Tracheal epithelial cell (primary cell): ENCODE results near the gene ART3. TPM values are rescaled to one million over a fixed set of nuclear protein-coding genes. Genes with fewer than 3 reads are reported as not detected.

Experiments used
- total RNA-seq: library from RNA; depleted of rRNA; stranded (reverse); fragments of >200 nt; gene quantifications from 2 replicates; pipeline ENCODE4 v1.2.1, GENCODE V29; 2014

Gene ART3, protein sequence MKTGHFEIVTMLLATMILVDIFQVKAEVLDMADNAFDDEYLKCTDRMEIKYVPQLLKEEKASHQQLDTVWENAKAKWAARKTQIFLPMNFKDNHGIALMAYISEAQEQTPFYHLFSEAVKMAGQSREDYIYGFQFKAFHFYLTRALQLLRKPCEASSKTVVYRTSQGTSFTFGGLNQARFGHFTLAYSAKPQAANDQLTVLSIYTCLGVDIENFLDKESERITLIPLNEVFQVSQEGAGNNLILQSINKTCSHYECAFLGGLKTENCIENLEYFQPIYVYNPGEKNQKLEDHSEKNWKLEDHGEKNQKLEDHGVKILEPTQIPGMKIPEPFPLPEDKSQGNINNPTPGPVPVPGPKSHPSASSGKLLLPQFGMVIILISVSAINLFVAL
- total RNA-seq = not detected in 2 replicates

DNA sequence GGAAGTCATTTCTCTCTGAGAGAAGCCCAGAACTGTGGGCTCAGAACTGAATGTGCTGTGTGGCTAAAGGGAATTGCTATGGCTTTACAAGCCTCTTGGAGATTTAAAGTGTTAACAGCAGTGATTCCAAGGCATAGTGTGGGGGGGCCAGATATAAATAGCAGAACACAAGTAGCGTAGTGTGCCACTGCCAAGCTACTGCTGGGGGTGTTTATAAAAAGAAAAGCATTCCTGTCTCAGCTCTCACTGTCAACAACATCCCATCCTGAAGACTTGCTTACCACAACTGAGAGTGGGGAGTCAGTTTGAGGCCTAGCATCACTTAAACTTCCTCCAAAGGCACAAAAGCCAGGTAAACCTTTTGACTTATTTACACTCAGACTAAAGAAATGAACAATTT is at the start of gene ART3:
Gene ART3, plus strand, starts transcription at position 242 of the 400 bp plus-strand sequence. CDS start 1,181 bp downstream, outside the sequence.

DNA sequence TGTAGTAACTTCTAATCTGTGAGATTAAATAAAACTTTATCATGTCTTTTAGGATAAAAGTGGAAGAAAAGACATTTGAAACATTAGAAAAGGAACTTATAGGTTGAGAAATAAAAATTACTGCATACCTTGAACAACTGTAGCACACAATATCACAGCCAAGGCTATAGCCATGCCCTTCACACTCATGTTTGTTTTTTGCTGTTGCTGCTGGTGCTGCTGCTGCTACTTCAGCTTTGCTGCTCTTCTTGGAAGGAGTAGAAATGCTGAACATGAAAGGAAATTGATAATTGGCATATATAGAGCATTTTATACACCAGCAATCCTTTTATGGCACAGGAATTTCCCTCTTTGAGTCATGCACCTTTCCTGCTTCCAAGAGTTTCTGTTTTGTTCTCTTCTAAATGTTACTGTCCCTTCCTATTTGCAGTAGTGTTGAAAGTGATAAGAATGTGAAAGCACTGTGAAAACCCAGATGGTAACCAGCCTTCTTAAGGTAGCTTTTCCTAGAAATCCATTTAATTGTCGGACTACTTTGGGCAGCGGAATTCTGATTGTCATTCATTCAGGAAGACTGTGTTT is 38.6 kb upstream of the ART3 start, which contains the start of gene CXCL11:
Gene CXCL11, minus strand, starts transcription at position 272 of the 582 bp plus-strand sequence. Its CDS starts 83 bp downstream, at position 189.

DNA sequence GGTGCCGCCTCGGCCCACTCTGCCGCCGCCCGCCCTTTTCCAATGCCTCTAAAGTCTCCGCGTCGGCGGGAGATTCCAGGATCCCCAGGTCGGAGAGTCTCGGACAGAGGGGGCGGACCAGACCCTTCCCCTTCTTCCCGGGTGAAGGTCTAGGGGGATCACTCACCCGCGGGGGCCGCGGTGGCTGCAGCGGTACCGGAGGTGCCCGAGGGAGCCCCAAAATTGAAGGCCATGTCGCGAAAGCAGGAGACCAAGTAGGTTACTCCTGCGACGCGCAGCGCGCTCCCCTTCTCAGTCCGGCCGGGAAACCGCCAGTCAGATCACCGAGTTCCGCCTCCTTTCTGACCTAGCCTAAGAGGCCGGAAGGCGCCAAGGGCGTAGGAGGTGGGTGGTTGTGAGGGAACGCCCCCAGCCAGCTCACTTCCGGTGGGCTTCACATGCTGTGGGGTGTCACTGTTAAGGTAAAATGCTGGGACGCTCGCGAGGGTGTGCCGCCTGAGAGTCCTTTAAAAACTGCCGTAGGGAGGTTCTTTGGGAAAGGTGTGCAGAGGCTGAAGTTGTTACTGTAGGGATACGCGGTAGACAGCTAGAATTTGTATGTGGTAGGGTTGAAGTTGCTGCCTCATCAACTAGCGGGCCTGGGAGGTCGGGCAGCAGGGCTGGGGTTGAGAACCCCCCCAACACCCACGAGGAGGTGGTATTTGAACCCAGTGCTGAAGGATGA is 73.8 kb downstream of the ART3 start, which contains the start of gene NUP54:
Gene NUP54, minus strand, starts transcription at position 256 of the 724 bp plus-strand sequence. Its CDS starts 23 bp downstream, at position 233.

Other genes starting within 250 kb of the ART3 start
- gene PPEF2, start 172.3 kb upstream of the ART3 start, total RNA-seq = 0.24 TPM in 1 of 2 replicates, not detected in the other
- 39.8 and 72.7 TPM in 2 replicates for gene NAAA, start 133.7 kb upstream of the ART3 start, total RNA-seq
- gene SDAD1, start 83.8 kb upstream of the ART3 start, total RNA-seq = 32.5 and 49.7 TPM in 2 replicates
- not detected in 2 replicates for gene CXCL9, start 67.2 kb upstream of the ART3 start, total RNA-seq
- 0.64 and 13.0 TPM in 2 replicates for gene CXCL10, start 51.2 kb upstream of the ART3 start, total RNA-seq
- gene CXCL11, start 38.6 kb upstream of the ART3 start, total RNA-seq = 2.2 TPM in 1 of 2 replicates, not detected in the other
- gene NUP54, start 73.7 kb downstream of the ART3 start, total RNA-seq = 53.7 and 55.2 TPM in 2 replicates
- gene SCARB2, start 139.1 kb downstream of the ART3 start, total RNA-seq = 150 and 202 TPM in 2 replicates
- gene FAM47E, start 177.0 kb downstream of the ART3 start, total RNA-seq = 1.3 TPM in 1 of 2 replicates, not detected in the other
- gene STBD1, start 232.0 kb downstream of the ART3 start, total RNA-seq = 7.9 and 16.9 TPM in 2 replicates